ENCODE measurements around the gene PAOX. TPM values are rescaled to one million over a fixed set of nuclear protein-coding genes. Genes with fewer than 3 reads are reported as not detected.
A peak's percentile ranks its signal among the peaks of the same experiment; 100 is the strongest.

The PAOX gene
- total RNA-seq, 4 donors from 2014 or later = 3.5 to 11.0 (median 9.9) TPM

- H3K36me3 ChIP-seq = peaks cover 1 to 9% of the 10 kb centered on the region in 2 donors
- no peaks in the 10 kb centered on the region for H3K9me3 ChIP-seq
- peak within 1 kb of the TSS in 1 of 3 donors; percentile 49 for H3K27ac ChIP-seq
- peak within 1 kb of the TSS in 2 of 3 donors; percentile 22 to 56 for H3K4me3 ChIP-seq (replicated peaks in 1 of 3)
- TF ChIP-seq POLR2A (IDR thresholded peaks at IDR 0.05) = no peak
- TF ChIP-seq CTCF (IDR thresholded peaks at IDR 0.05) = no peak
- intact Hi-C loops (cut with DNase I) = no loop called here
- DNase-seq = peak; percentile 20 to 36
- H3K27me3 ChIP-seq = no peaks in the 10 kb centered on the region
- WGBS, 2 donors = 3 to 10% methylated on average over 10 to 12 of the region's 83 CpGs
- H3K4me1 ChIP-seq = peaks cover 0 to 15% of the 10 kb centered on the region in 2 donors
These were observed 21.5 kb upstream of the PAOX start, which contains the start of gene FUOM for GRCh38 chr10:133357285-133358161. Gene FUOM (minus strand): TSS chr10:133358019. CDS start chr10:133358007, 12 bp downstream.

DNA sequence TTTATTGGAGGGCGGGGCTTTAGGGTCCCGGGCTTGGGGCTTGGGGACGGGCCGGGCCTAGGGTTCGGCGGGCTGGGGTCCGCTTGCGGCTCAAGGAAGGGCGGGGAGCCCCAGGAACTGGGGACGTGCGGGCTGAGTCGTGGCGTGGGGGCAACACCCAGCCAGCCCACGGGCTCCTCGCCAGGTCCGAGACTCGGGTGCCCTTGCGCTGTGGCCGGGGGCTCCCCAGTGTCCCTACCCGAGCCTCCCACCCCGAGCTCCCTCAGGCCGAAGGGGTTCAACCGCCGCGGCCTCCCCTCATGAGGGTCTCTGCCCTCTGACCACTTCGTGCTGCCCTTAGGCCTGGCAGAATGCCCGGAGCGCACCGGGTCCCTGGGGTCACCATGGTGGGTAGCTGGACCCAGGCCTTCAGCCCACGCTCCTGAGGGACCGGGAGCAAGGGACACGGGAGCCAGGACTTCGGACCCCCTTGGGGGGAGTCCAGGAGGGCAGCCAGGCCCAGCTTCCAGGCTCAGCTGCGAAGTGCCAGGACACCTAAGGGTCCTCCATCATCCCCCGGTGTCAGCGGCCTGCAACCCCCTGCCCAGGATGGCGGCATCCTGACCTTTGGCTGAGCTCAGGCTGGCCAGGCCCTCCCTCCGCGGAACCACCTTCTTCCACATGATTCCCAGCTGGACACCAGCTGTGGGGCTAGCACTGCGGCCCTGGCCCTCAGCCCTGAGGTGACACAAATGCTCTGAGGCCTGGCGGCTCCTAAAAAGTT is 20.7 kb upstream of the PAOX start:
- no peak overlapping the region for H3K4me3 ChIP-seq (replicated peaks in 1 of 3)
- H3K4me1 ChIP-seq = peaks cover 0 to 15% of the 10 kb centered on the region in 2 donors
- no peak for DNase-seq
- H3K27me3 ChIP-seq = no peaks in the 10 kb centered on the region
- 99 to 100% methylated on average over 7 to 9 of the region's 41 CpGs for WGBS, 2 donors
- peaks cover 7 to 13% of the 10 kb centered on the region in 2 donors for H3K36me3 ChIP-seq
- no peak for TF ChIP-seq POLR2A (IDR thresholded peaks at IDR 0.05)
- TF ChIP-seq CTCF (IDR thresholded peaks at IDR 0.05) = no peak
- H3K9me3 ChIP-seq = no peaks in the 10 kb centered on the region
- H3K27ac ChIP-seq = no peak overlapping the region
- intact Hi-C loops (cut with DNase I) = no loop called here

GRCh38 chr10:133358925-133359310 is 20.1 kb upstream of the PAOX start:
- Histone ChIP-seq H3K4me1 (peaks cover 0 to 15% of the 10 kb centered on the region in 2 donors), H3K27me3 (no peaks in the 10 kb centered on the region)
- 91% methylated on average over 10 to 11 of the region's 11 CpGs for WGBS, 2 donors

GRCh38 chr10:133359554-133359971 is 19.5 kb upstream of the PAOX start:
- DNase-seq = peak; percentile 52 to 62
- Histone ChIP-seq H3K27ac (no peak overlapping the region), H3K4me1 (peaks cover 0 to 15% of the 10 kb centered on the region in 2 donors), H3K36me3 (peaks cover 14 to 19% of the 10 kb centered on the region in 2 donors), H3K9me3 (no peaks in the 10 kb centered on the region), H3K27me3 (no peaks in the 10 kb centered on the region), H3K4me3 (replicated peaks in 1 of 3) (no peak overlapping the region)
- 34 to 54% methylated on average over 6 of the region's 6 CpGs for WGBS, 2 donors
- no peak for TF ChIP-seq POLR2A (IDR thresholded peaks at IDR 0.05)
- no peak for TF ChIP-seq CTCF (IDR thresholded peaks at IDR 0.05)
- intact Hi-C loops (cut with DNase I) = no loop called here

More at GRCh38 chr10:133358925-133359310, 20.1 kb upstream of the PAOX start:
- H3K9me3 ChIP-seq = no peaks in the 10 kb centered on the region
- TF ChIP-seq CTCF (IDR thresholded peaks at IDR 0.05) (no peak), POLR2A (IDR thresholded peaks at IDR 0.05) (no peak)
- intact Hi-C loops (cut with DNase I) = no loop called here
- no peak overlapping the region for H3K4me3 ChIP-seq (replicated peaks in 1 of 3)
- H3K27ac ChIP-seq = no peak overlapping the region
- no peak for DNase-seq
- H3K36me3 ChIP-seq = peaks cover 7 to 13% of the 10 kb centered on the region in 2 donors

Data from thyroid gland (tissue), 4 donors.